DND-41 (cell line): Measurements from ENCODE around the gene PAK4.

Experiments
- ATAC-seq: fragments of 200-7000 bp; cut with Tn5 transposase; 3 replicates; pipeline ENCODE4 v1.9.1; 2021; ENCODE audit warnings: low read depth; ENCODE audit not compliant: insufficient read depth
- DNase-seq: peaks from one replicate; pipeline ENCODE4 v3.0.0-alpha.2; 2020
- H2AFZ ChIP-seq: 2 replicates; pipeline ENCODE4 v1.6.0; 2012; ENCODE audit warnings: low read depth, low read length
- H3K27ac ChIP-seq: 2 replicates; pipeline ENCODE4 v1.5.1; 2012; ENCODE audit warnings: low read length, inconsistent platforms
- H3K27me3 ChIP-seq: fragments of 200-600 bp; sonication (generic); 2 replicates; pipeline ENCODE4 v1.6.0; 2012; ENCODE audit warnings: low read length, mild to moderate bottlenecking, inconsistent platforms; ENCODE audit not compliant: insufficient read depth, poor library complexity
- H3K36me3 ChIP-seq: 2 replicates; pipeline ENCODE4 v1.5.1; 2012; ENCODE audit warnings: low read length, inconsistent platforms; ENCODE audit not compliant: insufficient read depth
- H3K4me1 ChIP-seq: 2 replicates; pipeline ENCODE4 v1.5.1; 2012; ENCODE audit warnings: mild to moderate bottlenecking, low read length; ENCODE audit not compliant: insufficient read depth
- H3K4me2 ChIP-seq: 2 replicates; pipeline ENCODE4 v1.6.0; 2012; ENCODE audit warnings: mild to moderate bottlenecking, moderate library complexity, low read length, inconsistent platforms; ENCODE audit not compliant: insufficient read depth
- H3K4me3 ChIP-seq, 2 experiments: fragments of 200-600 bp in 1 of 2; shearing (Covaris generic) in 1 of 2; 2 replicates each; pipeline ENCODE4 v1.5.1; 2012 to 2016; ENCODE audit warnings: inconsistent platforms in 2 of 2, low read length in 2 of 2, mild to moderate bottlenecking in 2 of 2, low read depth in 1 of 2, moderate library complexity in 1 of 2
- H3K79me2 ChIP-seq: 2 replicates; pipeline ENCODE4 v1.6.0; 2012; ENCODE audit warnings: low read length, inconsistent platforms; ENCODE audit not compliant: insufficient read depth
- H3K9ac ChIP-seq: 2 replicates; pipeline ENCODE4 v1.6.0; 2012; ENCODE audit warnings: low read depth, mild to moderate bottlenecking, inconsistent platforms, low read length, moderate library complexity
- H3K9me3 ChIP-seq: 2 replicates; pipeline ENCODE4 v1.5.1; 2012; ENCODE audit warnings: low read length, moderate library complexity, mild to moderate bottlenecking, inconsistent platforms; ENCODE audit not compliant: insufficient read depth, severe bottlenecking
- H4K20me1 ChIP-seq: 2 replicates; pipeline ENCODE4 v1.6.0; 2012; ENCODE audit warnings: low read length; ENCODE audit not compliant: insufficient read depth
- EZH2 ChIP-seq: IDR thresholded peaks from 3 replicates; pipeline ENCODE4 v1.6.1; 2012; ENCODE audit warnings: borderline replicate concordance, low read depth, mild to moderate bottlenecking, moderate library complexity, low read length, inconsistent platforms; ENCODE audit not compliant: severe bottlenecking
- TF ChIP-seq, protein P1 (sequence below): IDR thresholded peaks from 2 replicates; pipeline ENCODE4 v1.5.1; 2012; ENCODE audit warnings: borderline replicate concordance, low read length, moderate library complexity, mild to moderate bottlenecking; ENCODE audit not compliant: poor library complexity, severe bottlenecking; ENCODE audit errors: extremely low read depth

Gene PAK4

DNA sequence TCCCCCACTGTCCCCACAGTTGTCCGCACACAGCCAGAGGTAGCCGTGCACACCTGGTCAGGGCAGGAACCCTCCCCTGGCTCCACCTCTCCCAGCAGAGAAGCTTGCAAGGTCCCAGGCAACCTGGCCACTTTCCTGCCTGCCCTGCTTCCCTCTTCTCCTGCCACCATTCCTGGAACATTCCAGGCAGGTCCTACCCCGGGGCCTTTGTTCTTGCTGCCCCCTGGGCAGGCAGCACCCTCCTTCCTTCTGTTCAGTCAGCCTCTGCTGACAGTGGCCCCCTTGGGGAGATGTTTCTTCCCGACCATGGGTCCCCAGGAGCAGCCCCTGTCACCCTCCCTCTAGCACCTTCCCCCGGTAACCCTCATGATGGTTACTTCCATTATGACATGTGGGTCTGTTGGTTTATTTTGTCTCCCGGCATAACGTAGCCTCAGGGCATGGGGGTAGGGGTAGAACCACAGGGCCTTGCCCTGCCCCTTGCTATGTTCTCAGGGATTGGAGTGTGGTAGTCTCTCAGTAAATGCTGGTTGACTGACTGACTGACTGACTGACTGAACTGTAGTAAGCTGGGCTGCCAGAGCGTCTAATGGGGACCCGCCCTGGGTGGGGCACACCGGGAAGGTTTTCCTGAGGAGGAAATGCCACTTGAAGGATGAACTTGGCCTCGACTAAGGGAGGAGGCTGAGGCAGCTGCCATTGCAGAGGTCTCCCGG is 10.8 kb downstream of the PAK4 start:
- Histone ChIP-seq H3K4me1 (no peaks in the 10 kb centered on the region), H2AFZ (no peak overlapping the region), H3K27ac (no peak overlapping the region), H3K4me3 (no peak overlapping the region), H3K79me2 (peaks cover 99% of the 10 kb centered on the region), H3K36me3 (no peaks in the 10 kb centered on the region), H4K20me1 (peaks cover 81% of the 10 kb centered on the region), H3K9me3 (no peaks in the 10 kb centered on the region), H3K9ac (no peak overlapping the region), H3K4me2 (no peak overlapping the region), H3K27me3 (no peaks in the 10 kb centered on the region)
- DNase-seq (no peak), ATAC-seq (no peak)
- TF ChIP-seq EZH2, result no peak
- TF ChIP-seq, protein P1, sequence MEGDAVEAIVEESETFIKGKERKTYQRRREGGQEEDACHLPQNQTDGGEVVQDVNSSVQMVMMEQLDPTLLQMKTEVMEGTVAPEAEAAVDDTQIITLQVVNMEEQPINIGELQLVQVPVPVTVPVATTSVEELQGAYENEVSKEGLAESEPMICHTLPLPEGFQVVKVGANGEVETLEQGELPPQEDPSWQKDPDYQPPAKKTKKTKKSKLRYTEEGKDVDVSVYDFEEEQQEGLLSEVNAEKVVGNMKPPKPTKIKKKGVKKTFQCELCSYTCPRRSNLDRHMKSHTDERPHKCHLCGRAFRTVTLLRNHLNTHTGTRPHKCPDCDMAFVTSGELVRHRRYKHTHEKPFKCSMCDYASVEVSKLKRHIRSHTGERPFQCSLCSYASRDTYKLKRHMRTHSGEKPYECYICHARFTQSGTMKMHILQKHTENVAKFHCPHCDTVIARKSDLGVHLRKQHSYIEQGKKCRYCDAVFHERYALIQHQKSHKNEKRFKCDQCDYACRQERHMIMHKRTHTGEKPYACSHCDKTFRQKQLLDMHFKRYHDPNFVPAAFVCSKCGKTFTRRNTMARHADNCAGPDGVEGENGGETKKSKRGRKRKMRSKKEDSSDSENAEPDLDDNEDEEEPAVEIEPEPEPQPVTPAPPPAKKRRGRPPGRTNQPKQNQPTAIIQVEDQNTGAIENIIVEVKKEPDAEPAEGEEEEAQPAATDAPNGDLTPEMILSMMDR, result no peak

- no peaks in the 10 kb centered on the region for H3K27me3 ChIP-seq
- DNase-seq (no peak), ATAC-seq (no peak)
- no peak overlapping the region for H3K4me3 ChIP-seq
- no peaks in the 10 kb centered on the region for H3K4me1 ChIP-seq
- H3K9me3 ChIP-seq, result no peaks in the 10 kb centered on the region
- H2AFZ ChIP-seq, result no peak overlapping the region
- H3K36me3 ChIP-seq, result no peaks in the 10 kb centered on the region
- H4K20me1 ChIP-seq, result peaks cover 79% of the 10 kb centered on the region
- H3K9ac ChIP-seq, result no peak overlapping the region
- no peak overlapping the region for H3K27ac ChIP-seq
- peaks cover 98% of the 10 kb centered on the region for H3K79me2 ChIP-seq
- no peak overlapping the region for H3K4me2 ChIP-seq
- no peak for TF ChIP-seq EZH2
- TF ChIP-seq, protein P1, result no peak
Observed at GRCh38 chr19:39137131-39137530, 11.5 kb downstream of the PAK4 start.

DNA sequence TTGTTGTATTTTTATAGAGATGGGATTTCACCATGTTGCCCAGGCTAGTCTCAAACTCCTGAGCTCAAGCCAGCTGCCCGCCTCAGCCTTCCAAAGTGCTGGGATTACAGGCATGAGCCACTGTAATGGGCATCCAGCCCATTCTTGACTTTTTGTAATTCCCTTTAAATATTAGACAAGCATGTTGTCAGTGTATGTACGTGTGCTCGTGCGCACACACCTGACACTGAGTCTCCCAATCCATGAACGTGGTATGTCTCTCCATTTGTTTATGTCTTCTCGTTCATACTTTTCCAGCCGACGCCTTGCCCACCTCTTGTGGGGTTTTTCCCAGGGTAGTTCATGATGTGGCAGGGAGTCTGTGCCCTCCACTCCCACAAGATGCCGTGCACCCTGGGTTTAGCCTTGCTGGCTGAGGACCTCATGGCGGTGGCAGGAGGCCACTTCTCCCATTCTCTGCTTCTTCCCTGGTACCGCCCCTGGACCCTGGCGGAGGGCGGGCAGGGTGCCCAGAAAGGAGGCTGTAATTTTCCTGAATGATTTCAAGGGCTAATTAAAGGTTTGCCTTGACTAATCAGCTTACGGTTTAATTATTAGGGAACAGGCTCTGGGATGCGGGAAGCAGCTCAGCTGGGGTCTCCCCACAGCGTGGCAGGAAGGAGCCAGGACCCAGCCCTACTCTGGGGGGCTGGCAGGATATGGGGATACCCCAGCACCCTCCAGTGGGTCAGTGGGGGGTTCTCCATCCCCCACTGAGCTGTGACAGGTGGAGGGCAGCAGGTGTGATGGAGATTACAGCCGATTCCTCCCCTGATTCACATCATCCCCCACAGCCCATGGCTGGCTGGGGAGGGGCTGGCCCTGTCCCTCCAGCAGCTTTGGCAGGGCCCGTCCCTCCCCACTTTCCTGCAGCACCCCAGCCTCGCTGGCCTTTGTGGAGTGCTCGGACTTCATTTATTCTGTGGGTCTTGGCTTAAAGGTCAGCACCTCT is 12.9 kb downstream of the PAK4 start:
- TF ChIP-seq, protein P1, result no peak
- no peak for TF ChIP-seq EZH2
- H3K9me3 ChIP-seq, result no peaks in the 10 kb centered on the region
- no peaks in the 10 kb centered on the region for H3K4me1 ChIP-seq
- H3K9ac ChIP-seq, result no peak overlapping the region
- peaks cover 94% of the 10 kb centered on the region for H3K79me2 ChIP-seq
- H3K27me3 ChIP-seq, result no peaks in the 10 kb centered on the region
- no peak overlapping the region for H3K27ac ChIP-seq
- H3K4me3 ChIP-seq, result no peak overlapping the region
- H2AFZ ChIP-seq, result no peak overlapping the region
- DNase-seq (no peak), ATAC-seq (no peak)
- no peaks in the 10 kb centered on the region for H3K36me3 ChIP-seq
- H3K4me2 ChIP-seq, result no peak overlapping the region
- peaks cover 78% of the 10 kb centered on the region for H4K20me1 ChIP-seq
